Urothelium cell line (cell line): ENCODE data around the gene KCNJ10.

Experiments used
- DNase-seq: peaks from one replicate; pipeline ENCODE4 v3.0.0; 2011; ENCODE audit warnings: low spot score, mixed read lengths
- FAIRE-seq: peaks from 2 replicates; lab custom pipeline; 2011; peaks lifted over from hg19 to GRCh38; lab: Jason Lieb, UNC

Gene KCNJ10

DNA sequence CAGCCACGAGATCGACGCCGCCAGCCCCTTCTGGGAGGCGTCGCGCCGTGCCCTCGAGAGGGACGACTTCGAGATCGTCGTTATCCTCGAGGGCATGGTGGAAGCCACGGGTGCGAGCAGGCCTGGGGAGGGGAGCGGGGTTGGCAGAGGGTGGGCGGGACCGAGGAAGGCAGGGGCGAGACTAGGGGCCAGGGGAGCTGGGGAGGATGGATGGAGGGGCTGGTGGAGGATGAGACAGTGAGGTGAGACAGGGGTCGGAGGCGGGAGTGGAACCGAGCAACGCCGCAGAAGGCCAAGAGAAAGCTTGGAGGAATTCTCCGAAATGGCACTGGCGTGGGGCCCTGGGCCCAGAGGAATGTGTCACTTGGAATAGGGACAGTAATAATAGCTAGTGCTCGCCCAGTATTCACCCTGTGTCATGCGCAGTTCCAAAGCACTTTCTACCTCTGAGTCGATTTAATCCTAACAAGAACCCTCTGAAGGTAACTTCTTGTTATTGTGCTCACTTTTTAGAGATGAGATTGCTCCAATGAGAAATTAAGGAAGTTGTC is 14.9 kb upstream of the KCNJ10 start:
- no peak for DNase-seq
- no peak for FAIRE-seq

DNA sequence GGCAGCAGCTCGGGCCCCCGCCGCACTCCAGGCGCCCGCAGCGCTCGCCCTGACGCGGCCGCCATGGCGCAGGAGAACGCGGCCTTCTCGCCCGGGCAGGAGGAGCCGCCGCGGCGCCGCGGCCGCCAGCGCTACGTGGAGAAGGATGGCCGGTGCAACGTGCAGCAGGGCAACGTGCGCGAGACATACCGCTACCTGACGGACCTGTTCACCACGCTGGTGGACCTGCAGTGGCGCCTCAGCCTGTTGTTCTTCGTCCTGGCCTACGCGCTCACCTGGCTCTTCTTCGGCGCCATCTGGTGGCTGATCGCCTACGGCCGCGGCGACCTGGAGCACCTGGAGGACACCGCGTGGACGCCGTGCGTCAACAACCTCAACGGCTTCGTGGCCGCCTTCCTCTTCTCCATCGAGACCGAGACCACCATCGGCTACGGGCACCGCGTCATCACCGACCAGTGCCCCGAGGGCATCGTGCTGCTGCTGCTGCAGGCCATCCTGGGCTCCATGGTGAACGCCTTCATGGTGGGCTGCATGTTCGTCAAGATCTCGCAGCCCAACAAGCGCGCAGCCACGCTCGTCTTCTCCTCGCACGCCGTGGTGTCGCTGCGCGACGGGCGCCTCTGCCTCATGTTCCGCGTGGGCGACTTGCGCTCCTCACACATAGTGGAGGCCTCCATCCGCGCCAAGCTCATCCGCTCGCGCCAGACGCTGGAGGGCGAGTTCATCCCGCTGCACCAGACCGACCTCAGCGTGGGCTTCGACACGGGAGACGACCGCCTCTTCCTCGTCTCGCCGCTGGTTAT is 14.2 kb upstream of the KCNJ10 start:
- no peak for DNase-seq
- no peak for FAIRE-seq

DNA sequence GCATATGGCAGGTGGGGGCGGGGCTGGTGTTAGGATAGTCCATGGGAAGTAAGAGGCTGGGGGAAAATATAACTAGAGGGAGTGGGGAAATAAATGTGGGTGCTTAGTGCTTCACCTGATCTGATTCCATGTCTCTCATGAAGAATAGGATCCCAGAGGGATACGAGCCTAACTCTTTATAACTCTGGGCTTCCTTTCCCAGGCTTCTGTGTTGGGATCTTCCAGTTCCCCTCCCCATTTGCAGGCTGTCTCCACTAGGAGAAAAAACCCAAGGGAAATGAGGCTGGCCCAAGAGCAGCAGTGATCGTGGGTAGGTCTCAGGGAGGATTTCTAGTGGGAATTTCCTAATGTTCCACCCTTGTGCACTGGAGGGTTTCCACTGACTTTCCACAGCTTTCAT is 13.0 kb upstream of the KCNJ10 start:
- FAIRE-seq (no peak), DNase-seq (no peak)

DNA sequence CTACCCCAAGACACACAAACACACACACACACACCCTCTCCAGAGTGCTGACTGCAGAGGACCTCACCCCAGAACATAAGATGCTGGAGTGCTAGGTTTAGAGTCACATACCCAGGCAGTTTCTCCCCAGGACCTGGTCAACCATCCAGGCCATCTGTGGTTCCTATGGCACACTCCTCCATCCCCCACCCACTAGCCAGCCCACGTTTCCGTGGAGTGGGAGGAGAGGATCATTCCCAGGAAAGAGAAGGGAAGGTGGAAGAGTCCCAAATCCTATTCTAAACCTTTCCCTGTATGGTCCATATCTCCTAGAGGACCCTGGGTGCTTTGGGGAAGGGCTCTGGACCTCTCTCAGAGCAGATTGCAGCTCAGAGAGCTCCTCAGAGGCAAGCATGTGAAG is 12.5 kb upstream of the KCNJ10 start:
- DNase-seq (no peak), FAIRE-seq (no peak)

DNA sequence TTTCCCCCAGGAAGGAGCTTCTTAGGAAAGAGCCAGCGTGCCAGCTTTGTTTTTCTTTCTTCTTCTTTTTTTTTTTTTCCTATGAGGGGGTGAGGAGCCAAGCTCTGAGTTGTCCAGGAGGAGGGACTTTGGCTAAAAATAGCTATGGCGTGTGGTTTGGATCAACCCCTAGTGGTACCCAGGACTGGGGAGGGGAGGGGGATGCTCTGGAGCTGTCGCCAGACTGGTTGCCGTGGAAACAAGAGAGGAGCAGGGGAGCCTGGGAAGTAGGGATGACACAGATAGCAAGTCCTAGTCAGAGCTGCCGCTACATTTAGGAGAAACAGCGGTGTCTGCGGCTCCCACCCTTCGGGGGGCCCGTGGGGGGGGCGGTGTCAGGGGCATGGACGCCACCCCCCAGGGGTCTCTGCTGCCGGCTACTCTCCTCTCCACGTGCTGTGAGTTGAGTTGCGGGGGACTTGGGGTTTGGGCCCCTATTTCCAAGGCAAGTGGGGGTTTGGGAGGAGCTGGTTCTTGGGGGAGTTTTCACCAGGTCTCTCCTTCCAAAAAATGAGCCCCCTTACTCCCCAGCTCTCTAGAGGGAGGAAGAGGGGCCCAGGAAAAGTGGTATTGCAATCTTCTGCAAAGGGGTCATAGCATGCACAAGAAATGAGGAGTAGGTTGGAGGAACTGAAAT is 11.4 kb upstream of the KCNJ10 start, which contains the start of gene KCNJ9:
Gene KCNJ9, plus strand, starts transcription at position 278 of the 676 bp plus-strand sequence. CDS start 2,493 bp downstream, outside the sequence.
- FAIRE-seq, result no peak
- peak; percentile 25 for DNase-seq

DNA sequence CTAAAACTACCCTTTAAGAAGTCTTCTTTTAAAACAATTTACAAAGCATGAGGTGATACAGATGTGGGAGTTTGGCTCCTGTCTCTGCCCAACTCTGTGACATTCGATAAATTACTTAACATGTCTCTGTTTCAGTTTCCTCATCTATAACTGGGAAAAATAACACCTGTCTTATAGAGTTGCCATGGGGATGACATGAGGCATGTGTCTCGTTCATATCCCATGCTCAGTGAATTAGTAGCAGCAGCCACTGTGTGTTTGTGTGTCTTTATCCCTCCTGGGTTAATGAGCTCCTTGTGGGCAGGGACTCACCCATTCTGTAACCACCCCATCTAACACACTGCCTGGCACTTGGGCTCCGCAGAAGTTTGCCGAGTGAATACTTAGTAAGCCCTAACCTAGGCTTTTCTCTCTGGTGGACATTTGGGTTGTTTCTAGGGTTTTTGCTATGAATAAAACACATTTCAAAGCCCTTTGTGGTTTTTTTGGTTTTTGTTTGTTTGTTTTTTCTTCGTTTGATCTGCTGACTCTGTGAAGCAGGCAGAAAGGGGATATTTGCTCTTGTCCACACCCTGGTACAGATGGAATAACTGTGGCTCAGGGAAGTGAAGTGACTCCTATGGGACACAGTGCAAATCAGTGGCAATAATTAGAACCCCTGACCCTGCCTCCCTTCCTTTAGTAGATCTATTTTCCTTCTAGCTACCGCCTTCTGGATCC is 10.6 kb upstream of the KCNJ10 start:
- no peak for DNase-seq
- FAIRE-seq, result no peak

DNA sequence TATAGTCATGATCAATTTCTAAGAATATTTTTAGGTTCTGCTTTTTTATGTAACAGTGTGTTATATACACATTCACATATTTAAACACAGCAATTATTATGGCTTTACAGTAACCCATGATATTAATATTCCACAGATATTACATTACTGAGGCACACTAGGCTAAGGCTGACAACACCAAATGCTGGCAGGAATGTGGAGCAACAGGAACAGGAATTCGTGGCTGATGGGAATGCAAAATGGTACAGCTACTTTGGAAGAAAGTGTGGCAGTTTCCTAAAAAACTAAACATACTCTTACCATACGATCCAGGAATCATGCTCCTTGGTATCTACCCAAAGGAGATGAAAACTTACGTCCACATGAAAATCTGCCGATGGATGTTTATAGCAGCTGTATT is 9.5 kb upstream of the KCNJ10 start:
- FAIRE-seq, result no peak
- DNase-seq, result no peak

DNA sequence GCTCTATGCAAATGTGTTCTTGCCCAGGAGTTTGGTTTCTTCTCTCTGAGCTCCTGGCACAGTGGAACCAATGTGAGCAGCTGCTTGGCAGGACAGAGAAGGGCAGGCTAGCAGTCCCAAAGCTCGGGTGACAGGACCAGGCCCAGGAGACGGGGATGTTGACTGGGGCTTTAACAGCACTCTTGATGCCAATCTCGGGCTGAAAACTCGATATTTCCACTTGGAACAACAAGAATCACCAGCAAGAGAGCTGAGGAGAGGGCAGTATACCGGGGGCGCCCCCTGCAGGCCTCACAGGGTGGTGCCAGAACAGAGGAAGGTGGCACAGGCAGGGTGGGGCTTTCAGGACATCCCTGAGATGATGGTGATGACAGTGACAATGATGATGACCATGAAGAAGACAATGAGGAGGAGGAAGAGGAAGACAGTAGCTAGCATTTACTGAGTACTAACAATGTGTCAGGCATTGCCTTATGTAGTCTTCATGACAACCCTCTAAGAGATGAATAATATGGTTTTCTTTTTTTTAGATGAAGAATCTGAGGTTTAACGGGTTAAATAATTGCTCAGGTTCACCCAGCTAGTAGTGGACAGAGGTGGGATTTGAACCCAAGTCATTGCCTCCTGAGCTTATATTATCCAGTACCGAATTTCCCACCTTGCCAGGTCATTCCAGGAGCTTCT is 8.7 kb upstream of the KCNJ10 start:
- DNase-seq (peak; percentile 42), FAIRE-seq (no peak)

DNA sequence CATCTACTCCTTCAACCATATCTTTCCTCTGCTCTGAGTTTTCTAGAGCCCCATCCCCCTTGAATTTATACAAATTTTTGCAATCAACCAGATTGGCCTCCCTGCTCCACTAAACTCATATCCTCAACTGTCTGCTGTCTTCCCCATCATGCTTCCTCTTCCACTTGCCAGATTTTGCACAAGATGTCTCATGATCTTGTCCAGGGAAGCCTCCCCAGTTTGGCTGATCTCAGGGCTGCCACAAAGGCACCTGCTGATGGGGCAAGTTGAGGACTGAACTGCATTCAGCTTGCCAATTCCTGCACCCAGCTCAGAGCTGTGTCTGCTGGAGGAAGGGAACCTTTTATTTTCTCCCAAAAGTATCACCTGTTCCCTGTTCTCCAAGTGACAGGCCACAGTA is 7.5 kb upstream of the KCNJ10 start:
- no peak for FAIRE-seq

DNA sequence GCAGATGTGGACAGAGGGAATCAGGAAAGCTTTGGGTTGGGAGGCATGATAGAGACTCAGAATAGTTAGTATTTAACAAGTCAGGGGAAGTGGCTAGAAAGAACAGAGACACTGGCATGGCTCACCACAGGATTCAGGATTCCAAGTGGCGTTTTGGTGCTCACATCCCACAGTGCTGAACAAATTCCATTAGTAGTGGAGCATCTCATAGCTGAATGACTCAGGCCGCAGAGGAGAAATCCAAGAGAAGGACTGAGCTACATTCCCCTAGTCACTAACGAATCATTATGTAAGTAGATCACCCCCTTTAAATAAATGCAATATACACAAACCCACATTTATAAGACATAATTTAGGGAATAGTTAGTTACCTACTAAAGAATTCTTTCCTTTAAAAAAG is 6.3 kb upstream of the KCNJ10 start:
- FAIRE-seq (no peak), DNase-seq (no peak)

More for the DNA sequence above, 7.5 kb upstream of the KCNJ10 start:
- no peak for DNase-seq

DNA sequence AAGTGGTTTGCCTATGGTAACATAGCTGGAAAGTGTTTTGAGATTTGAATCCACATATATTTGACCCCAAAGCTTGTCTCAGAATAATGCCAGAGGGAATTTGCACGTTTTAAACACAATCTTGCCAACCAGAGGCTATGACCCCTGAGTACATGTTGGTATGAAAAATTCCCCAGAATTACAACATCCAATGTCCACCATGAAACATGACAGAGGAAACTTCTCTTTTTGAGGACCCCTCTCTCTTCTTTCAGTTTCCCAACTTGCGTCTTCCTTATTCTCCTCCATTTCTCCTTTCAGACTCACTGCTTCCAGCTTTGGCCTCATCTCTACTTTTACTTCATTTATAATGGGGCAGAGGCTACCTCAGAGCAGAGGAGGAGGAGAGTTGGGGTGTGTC is 5.9 kb upstream of the KCNJ10 start:
- no peak for DNase-seq
- FAIRE-seq, result no peak

DNA sequence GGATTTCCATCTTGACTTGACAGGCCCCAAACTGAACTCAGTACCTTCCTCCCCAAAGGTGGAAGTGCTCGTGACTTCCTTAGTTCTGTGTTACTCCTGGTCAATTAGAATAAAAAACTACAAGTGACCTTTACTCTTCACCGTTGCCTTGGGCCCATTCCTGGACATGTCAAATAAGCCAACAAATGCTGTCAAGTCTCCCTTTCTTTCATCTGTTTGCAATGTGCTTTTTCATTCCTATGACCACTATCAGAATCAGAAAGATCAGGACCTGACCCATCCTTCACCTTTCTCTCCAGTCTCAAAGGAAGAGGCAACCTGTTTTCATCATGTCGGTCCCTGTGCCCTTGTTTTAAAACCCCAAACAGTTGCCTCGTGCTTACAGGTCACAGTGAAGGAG is 4.9 kb upstream of the KCNJ10 start:
- FAIRE-seq (no peak), DNase-seq (no peak)

DNA sequence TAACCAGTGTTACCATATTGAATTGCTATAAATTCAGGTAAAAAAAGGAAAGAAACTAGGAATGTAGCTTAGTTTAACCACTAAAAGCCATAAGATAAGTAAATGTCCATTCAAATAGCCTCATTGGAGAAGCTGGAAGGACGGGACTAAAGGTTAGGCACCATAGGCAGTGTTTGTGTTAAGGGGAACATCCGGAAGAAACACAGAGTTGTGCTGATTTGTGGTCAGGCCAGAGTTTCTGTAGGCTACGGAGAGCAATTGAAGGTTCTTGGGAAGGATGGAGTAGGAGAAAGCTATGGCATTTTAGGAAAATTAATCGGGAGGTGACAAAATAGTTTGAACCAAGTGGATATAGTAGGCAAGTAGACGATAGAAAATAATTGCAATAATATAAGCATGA is 1.3 kb upstream of the KCNJ10 start:
- no peak for DNase-seq

DNA sequence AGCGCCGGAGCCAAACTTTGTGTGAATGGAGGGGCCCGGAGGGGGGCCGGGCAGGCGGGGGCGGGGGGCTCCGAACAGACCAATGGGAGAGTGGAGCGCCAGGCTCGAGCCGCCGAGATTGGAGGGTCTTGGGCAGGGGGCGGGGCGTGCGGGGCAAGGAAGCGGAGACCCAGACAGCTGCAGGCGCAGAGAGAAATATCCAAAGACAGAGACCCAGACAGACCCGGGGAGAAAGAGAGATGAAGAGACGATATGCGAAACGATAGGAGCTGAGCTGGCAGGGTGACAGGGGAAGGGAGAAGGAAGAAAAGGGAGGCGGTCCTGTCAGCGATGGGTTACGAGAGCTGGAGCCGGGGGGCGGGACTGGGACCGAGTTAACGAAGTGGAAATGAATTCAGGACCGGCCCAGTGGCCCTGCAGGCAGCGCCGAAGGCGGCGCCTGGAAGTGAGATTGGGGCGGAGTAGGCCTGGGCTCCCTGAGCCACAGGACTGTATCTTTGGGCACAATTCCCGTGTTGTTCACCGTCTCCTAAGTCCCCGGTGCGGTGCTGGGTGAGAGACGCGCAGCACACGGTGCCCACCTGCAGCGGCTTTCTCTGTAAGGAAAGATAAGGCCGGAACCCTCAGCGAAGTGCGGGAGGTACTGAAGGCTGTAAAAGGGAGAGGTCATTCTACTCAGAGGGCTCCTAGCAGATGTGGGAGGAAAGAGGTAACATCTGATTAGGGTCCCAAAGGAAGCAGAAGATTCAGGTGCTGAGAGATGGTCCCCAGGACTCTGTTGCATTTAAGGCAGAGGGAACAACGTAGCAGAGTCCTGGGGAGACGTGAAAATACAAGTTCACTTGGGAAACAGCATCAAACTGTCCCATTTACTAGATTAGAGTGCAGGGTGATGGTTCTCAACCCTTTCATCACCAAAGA is 543 bp upstream of the KCNJ10 start:
- FAIRE-seq, result no peak

More for the DNA sequence above, 1.3 kb upstream of the KCNJ10 start:
- no peak for FAIRE-seq

DNA sequence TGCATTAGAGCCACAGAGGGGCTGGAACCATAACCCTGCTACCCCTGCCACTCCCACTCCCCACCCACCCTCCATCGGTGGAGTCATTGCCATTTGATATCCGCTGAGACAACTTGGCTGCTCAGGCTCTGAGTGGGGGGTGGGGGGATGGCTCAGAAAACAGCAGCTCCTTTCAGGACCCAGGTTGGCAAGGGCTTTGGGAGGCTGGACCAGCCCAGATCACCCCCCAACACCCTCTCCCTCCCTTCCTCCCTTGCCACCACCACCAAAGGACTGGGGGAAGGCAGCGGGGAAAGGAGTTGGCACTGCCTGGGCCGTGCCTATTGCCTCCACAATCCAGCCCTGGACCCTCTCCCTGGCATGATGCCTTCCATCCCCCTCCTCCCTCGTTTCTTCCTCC is 1.7 kb downstream of the KCNJ10 start:
- FAIRE-seq, result no peak
- DNase-seq, result no peak

More for the DNA sequence above, 543 bp upstream of the KCNJ10 start:
- DNase-seq, result peak; percentile 90

DNA sequence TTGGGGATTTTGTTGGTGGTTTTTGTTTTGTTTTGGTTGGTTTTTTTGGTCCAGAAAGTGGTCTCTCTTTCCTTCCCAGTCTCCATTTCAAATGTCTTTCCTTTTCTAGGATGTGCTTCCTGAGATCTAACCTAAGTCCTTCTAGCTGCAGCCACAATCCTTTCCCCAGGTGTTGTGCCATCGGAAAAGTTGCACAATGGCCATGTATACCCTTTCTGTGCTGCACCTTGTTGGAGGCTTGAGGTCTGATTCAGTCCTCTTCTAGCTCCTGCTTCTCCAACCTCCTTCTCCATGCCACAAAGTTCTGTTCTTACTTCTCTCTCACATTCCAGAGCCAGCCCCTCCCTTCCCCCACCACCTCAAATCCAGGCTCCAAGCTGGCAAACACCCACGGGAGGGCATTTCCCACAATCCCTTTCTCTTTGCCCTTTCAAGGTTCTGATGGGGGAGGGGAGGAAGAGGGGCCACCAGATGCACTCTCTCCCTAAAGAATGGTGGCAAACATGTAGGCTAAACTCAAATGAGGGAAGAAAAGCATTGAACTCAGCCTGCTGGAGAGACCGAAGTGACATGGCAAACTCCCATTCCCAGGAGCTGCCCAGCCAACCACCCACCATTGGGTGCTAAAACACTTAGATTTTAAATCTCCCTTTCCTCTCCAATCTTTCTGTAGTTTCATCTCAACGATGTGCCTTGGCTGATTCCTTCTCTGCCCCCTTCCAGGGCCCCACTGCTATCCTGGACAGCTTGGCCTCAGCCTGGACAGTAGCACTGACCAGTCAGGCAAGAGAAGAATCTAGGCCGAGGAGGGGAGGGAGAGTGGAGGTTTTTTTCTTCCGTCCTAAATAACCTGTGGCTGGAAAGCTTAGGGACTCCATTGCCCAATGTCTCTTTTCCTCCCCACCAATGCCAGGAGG is 2.9 kb downstream of the KCNJ10 start:
- FAIRE-seq (no peak), DNase-seq (no peak)

DNA sequence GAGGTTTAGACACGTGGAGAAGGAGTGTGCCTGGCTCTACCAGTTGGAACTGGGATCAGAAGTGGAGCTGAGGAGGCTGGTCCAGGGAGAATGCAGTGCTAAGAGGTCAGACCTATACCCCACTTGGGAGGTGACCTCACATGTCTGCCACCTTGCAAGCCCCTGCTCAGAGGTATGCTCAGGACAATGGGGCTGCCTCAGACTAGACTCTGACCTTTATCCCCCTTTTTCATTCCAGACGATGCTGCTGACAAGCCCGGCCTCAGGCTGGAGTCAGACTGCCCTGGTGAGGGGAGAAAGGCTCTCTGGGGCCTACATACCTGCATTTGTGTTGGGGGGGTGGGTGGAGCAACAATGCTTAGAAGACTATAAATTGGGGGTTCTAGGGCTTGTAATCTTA is 5.2 kb downstream of the KCNJ10 start:
- DNase-seq (no peak), FAIRE-seq (no peak)

DNA sequence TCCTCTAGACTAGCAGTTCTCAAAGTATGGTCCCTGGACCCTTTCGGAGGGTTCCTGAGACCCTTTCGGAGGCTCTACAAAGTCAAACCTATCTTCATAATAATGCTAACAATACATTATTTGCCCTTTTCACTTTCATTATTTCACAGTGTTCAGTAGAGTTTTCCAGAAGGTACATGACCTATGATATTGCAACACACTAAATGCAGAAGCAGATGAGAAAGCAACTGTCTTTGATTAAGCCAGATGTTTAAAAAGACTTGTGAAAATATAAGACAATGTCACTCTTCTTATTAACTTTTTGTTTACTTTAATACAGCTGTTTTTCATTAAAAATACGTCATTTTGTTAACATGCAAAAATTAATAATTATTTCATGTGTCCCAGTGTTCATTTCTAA is 5.8 kb downstream of the KCNJ10 start:
- FAIRE-seq, result no peak
- no peak for DNase-seq

DNA sequence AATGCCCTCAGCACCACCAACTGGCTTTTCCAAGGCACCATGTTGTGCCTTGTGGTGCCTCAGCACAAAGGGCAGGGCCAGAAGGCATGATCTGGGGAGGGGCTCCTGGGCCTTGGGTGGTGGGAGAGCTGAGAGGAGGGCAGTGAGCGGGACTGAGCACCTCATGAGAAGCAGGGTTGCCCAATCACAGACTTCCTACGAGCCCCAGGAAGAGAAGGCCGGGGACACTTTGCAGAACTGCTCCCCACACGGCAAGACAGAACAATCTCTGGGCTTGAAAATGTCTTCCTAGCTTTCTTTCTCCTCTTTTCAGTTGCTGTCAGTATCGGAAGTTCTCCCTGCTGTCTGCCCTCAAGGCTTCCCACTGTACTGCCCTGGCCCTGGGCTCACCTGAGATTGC is 6.8 kb downstream of the KCNJ10 start:
- FAIRE-seq (no peak), DNase-seq (no peak)
